Tibial nerve (tissue), 4 donors: Measurements from ENCODE around the gene BRD7. TPM values are rescaled to one million over a fixed set of nuclear protein-coding genes. Genes with fewer than 3 reads are reported as not detected.
A peak's percentile ranks its signal among the peaks of the same experiment; 100 is the strongest.

ENCODE experiments used
- DNase-seq, 2 donors: peaks; one replicate each; pipeline ENCODE4 v3.0.0-alpha.2; 2019; ENCODE audit warnings: low spot score in 2 of 2
- H3K27ac ChIP-seq, 4 donors: fragments of 200-600 bp; sonication (generic) in 3 of 4; one replicate each; pipeline ENCODE4 v1.5.1; 2017 to 2019; ENCODE audit warnings: mild to moderate bottlenecking in 1 of 4
- H3K27me3 ChIP-seq, 2 donors: fragments of 200-600 bp; sonication (generic) in 1 of 2; one replicate each; pipeline versions ENCODE4 v1.5.1 to v1.6.0; 2017 to 2019
- H3K36me3 ChIP-seq, 3 donors: fragments of 200-600 bp; sonication (generic); one replicate each; pipeline ENCODE4 v1.5.1; 2018 to 2019
- H3K4me1 ChIP-seq, 4 donors: fragments of 200-600 bp; sonication (generic) in 3 of 4; one replicate each; pipeline ENCODE4 v1.5.1; 2017 to 2019
- H3K4me3 ChIP-seq, 4 donors: fragments of 200-600 bp; sonication (generic) in 3 of 4; one replicate each; pipeline ENCODE4 v1.5.1; 2017 to 2019; ENCODE audit warnings: mild to moderate bottlenecking in 1 of 4, moderate library complexity in 1 of 4
- H3K9me3 ChIP-seq, 4 donors: fragments of 200-600 bp; sonication (generic) in 3 of 4; one replicate each; pipeline ENCODE4 v1.5.1; 2017 to 2019
- EP300 ChIP-seq, 2 donors: sonication (generic); formaldehyde crosslinking; IDR thresholded peaks; one replicate each; pipeline ENCODE4 v1.6.1; 2017; ENCODE audit warnings: antibody characterized with exemption in 2 of 2, mild to moderate bottlenecking in 1 of 2
- POLR2A ChIP-seq, 2 donors: fragments of 450-650 bp; IDR thresholded peaks; one replicate each; pipeline ENCODE4 v1.6.1; 2017; ENCODE audit warnings: antibody characterized with exemption in 2 of 2, mild to moderate bottlenecking in 2 of 2, moderate library complexity in 2 of 2
- WGBS, 2 donors: methylation state at CpG; one replicate each; pipeline ENCODE4 v1.1.5; 2018; 5-methylcytosine and 5-hydroxymethylcytosine counted together
- total RNA-seq, 4 donors: library from RNA; depleted of rRNA; stranded (reverse); fragments of >200 nt; gene quantifications; one replicate each; pipeline ENCODE4 v1.1.0, GENCODE V29; 2016
- TF ChIP-seq, protein P1 (sequence below), 5 experiments: fragments of 200-600 bp in 3 of 5; fragments of 450-650 bp in 2 of 5; sonication (generic) in 3 of 5; IDR thresholded peaks; one replicate each; pipeline ENCODE4 v1.5.1; 2016 to 2019; ENCODE audit warnings: antibody characterized with exemption in 5 of 5, mild to moderate bottlenecking in 3 of 5, moderate library complexity in 2 of 5

BRD7 gene
- total RNA-seq, 4 donors from 2014 or later, result 35.4 to 55.7 (median 41.6) TPM

DNA sequence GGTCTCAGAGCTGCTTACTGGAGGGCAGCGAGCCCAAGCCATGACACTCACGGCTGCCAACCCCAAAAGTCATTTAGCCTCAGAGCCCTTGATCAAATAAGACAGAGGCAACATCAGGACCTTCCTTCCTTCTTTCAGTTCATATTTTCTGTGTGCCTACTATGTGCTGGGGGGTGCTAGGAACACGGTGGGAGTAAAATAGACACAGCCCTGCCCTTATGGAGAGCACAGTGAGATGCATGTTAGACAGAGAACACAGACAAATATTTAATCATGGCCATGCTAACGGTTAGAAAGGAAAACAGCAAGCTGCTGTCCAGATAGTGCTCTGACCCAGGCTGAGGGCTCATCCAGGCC lies 4.5 kb upstream of the BRD7 start:
- Histone ChIP-seq H3K36me3 (no peaks in the 10 kb centered on the region), H3K4me3 (no peak overlapping the region), H3K9me3 (no peaks in the 10 kb centered on the region), H3K27ac (peak overlapping the region in 3 of 4 donors; percentile 11 to 80 (median 74)), H3K27me3 (no peaks in the 10 kb centered on the region), H3K4me1 (peaks cover 0 to 8% (median 0%) of the 10 kb centered on the region in 4 donors)
- TF ChIP-seq EP300 (IDR thresholded peaks at IDR 0.05), result no peak
- no peak for TF ChIP-seq POLR2A (IDR thresholded peaks at IDR 0.05)
- TF ChIP-seq, protein P1, sequence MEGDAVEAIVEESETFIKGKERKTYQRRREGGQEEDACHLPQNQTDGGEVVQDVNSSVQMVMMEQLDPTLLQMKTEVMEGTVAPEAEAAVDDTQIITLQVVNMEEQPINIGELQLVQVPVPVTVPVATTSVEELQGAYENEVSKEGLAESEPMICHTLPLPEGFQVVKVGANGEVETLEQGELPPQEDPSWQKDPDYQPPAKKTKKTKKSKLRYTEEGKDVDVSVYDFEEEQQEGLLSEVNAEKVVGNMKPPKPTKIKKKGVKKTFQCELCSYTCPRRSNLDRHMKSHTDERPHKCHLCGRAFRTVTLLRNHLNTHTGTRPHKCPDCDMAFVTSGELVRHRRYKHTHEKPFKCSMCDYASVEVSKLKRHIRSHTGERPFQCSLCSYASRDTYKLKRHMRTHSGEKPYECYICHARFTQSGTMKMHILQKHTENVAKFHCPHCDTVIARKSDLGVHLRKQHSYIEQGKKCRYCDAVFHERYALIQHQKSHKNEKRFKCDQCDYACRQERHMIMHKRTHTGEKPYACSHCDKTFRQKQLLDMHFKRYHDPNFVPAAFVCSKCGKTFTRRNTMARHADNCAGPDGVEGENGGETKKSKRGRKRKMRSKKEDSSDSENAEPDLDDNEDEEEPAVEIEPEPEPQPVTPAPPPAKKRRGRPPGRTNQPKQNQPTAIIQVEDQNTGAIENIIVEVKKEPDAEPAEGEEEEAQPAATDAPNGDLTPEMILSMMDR (IDR thresholded peaks at IDR 0.05), result no peak
- DNase-seq, result no peak
- 57 to 62% methylated on average over 4 of the region's 4 CpGs for WGBS, 2 donors

- H3K36me3 ChIP-seq, result no peaks in the 10 kb centered on the region
- no peak for DNase-seq
- H3K4me1 ChIP-seq, result peaks cover 0 to 10% (median 1%) of the 10 kb centered on the region in 4 donors
- WGBS, 2 donors, result 59 to 71% methylated on average over 9 to 10 of the region's 10 CpGs
- no peaks in the 10 kb centered on the region for H3K9me3 ChIP-seq
- no peaks in the 10 kb centered on the region for H3K27me3 ChIP-seq
- H3K4me3 ChIP-seq, result no peak overlapping the region
- H3K27ac ChIP-seq, result peak overlapping the region in 2 of 4 donors; percentile 74 to 80
- peak in 1 of 2 donors; percentile 57 for TF ChIP-seq EP300 (IDR thresholded peaks at IDR 0.05)
- TF ChIP-seq, protein P1 (IDR thresholded peaks at IDR 0.05), result no peak
These were observed 4.0 kb upstream of the BRD7 start for GRCh38 chr16:50372611-50373344.

DNA sequence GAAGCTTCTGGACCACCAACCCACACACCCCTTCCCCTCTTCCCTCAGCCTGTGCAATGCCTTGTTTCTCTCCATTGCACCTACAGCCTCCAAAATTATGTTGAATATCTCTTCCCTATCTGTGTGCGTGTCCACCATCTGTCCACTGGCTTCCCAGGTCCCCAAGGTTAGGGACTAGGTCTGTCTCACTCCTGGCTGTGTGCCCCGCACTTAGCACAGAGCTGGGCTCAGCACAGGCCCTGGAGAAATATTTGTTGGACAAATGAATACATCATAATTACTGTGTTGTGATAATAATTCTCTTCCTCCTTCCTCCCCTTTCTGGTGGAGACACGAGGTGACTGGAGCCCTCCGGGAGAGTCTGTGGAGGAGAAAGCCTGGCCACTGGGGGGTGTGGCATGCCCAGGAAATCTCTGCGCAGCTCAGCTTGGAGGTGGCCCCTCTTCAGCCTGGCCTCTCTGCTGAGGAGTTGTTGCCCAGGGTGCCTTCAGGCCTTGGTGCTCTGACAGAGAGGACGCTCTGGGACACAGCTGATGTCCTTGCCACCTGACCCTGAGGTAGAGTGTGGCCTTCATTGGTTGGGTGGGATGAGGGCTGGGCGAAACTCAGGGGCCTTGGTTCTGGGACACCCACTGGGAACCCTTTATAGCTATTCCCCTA lies 3.3 kb upstream of the BRD7 start:
- peaks cover under 1 to 18% (median 8%) of the 10 kb centered on the region in 4 donors for H3K4me1 ChIP-seq
- WGBS, 2 donors, result 39 to 44% methylated on average over 4 to 6 of the region's 7 CpGs
- H3K27ac ChIP-seq, result peak overlapping the region in 2 of 4 donors; percentile 74 to 80
- no peak for DNase-seq
- no peaks in the 10 kb centered on the region for H3K36me3 ChIP-seq
- no peaks in the 10 kb centered on the region for H3K9me3 ChIP-seq
- H3K4me3 ChIP-seq, result no peak overlapping the region
- TF ChIP-seq, protein P1 (IDR thresholded peaks at IDR 0.05), result peak in 2 of 5 experiments; percentile 15 to 37
- no peak for TF ChIP-seq POLR2A (IDR thresholded peaks at IDR 0.05)
- TF ChIP-seq EP300 (IDR thresholded peaks at IDR 0.05), result no peak
- H3K27me3 ChIP-seq, result no peaks in the 10 kb centered on the region

DNA sequence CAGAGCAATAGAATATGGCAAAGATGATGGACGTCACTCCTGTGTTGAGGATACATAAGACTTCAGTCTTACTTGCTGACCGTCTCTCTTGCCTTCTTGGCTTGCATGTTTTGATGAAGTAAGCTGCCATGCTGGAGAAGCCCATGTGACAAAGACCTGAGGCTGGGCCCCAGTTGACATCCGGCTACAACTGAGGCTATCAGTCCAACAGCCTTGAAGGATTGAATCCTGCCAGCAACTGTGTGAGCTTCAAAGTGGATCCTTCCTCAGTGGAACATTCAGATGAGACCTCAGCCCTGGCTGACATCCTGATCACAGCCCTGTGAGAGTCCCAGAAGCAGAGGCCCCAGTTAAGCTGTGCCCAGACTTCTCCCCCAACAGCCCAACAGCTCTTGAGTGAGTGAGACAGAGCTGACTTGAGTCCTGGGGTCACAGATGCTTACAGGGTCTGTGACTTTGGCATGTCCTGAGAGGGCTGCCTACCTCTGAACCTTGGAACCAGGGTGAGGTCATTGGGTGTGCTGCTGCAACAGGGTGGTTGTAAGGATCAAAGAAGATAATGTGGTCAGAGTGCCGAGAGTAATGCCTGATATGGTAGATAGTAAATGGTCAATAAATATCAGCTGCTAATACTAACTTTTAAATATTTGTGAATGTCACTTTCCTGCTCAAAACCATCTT lies 2.4 kb upstream of the BRD7 start:
- no peak for DNase-seq
- TF ChIP-seq EP300 (IDR thresholded peaks at IDR 0.05) (no peak), POLR2A (IDR thresholded peaks at IDR 0.05) (no peak)
- TF ChIP-seq, protein P1 (IDR thresholded peaks at IDR 0.05), result no peak

More for the DNA sequence above, 2.4 kb upstream of the BRD7 start:
- 81 to 95% methylated on average over 4 of the region's 4 CpGs for WGBS, 2 donors
- Histone ChIP-seq H3K36me3 (peaks cover 0 to under 1% (median 0%) of the 10 kb centered on the region in 3 donors), H3K27me3 (no peaks in the 10 kb centered on the region), H3K9me3 (no peaks in the 10 kb centered on the region), H3K27ac (no peak overlapping the region), H3K4me3 (no peak overlapping the region), H3K4me1 (peaks cover 2 to 26% (median 16%) of the 10 kb centered on the region in 4 donors)
